GM12892 (cell line): Measurements from ENCODE around the gene VWA8.

ENCODE experiments used
- POLR2A ChIP-seq: IDR thresholded peaks from 2 replicates; pipeline ENCODE4 v1.6.1; 2011; ENCODE audit warnings: low read depth, low read length, control low read depth
- TAF1 ChIP-seq: IDR thresholded peaks from 2 replicates; pipeline ENCODE4 v1.6.1; 2011; ENCODE audit warnings: low read depth, mild to moderate bottlenecking, control low read depth, low read length, borderline replicate concordance

DNA sequence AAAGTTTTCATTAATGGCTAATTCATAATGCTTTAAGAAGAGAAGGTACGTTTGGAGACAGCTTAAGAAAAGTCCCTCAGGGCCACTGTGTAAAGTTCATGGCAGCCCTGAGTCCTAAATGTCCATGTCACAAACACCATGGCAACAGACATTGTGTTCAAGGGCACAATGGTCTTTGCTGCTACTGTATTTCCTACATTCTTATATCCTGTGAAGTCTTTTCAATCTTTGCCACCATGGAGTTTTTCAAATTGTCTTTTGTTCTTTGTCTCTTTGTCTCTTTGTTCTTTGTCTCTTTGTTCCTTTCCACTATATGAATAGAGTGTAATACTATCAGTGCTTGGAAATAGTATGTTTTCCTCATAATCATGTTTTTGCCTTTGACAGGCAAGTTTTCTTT, 178.8 kb downstream of the VWA8 start:
- TF ChIP-seq POLR2A: no peak
- no peak for TF ChIP-seq TAF1
